ENCODE data around the gene TMEM182. TPM values are rescaled to one million over a fixed set of nuclear protein-coding genes. Genes with fewer than 3 reads are reported as not detected.

TMEM182 gene
- total RNA-seq, 1 donor: 1.4 TPM

GRCh38 chr2:102834523-102835273 is 72.9 kb downstream of the TMEM182 start:
- H3K9me3 ChIP-seq (ENCODE audit: low read depth, low read length): no peaks in the 10 kb centered on the region
- no peaks in the 10 kb centered on the region for H3K27me3 ChIP-seq (ENCODE audit: insufficient read depth, low read length)
- no peaks in the 10 kb centered on the region for H3K36me3 ChIP-seq (ENCODE audit: insufficient read depth, low read length)
- no peak overlapping the region for H3K27ac ChIP-seq (ENCODE audit: low read depth, low read length)
- no peak for DNase-seq (ENCODE audit: insufficient read length, low spot score, missing footprints)
- H4K20me1 ChIP-seq (ENCODE audit: insufficient read depth, low read length): no peaks in the 10 kb centered on the region
- H3K4me1 ChIP-seq (ENCODE audit: insufficient read depth, low read length): no peaks in the 10 kb centered on the region
- no peak overlapping the region for H3K4me2 ChIP-seq (ENCODE audit: insufficient read depth, low read length)
- no peak overlapping the region for H2AFZ ChIP-seq (ENCODE audit: low read length)
- no peaks in the 10 kb centered on the region for H3K79me2 ChIP-seq (ENCODE audit: insufficient read depth, low read length)
- TF ChIP-seq CTCF (IDR thresholded peaks at IDR 0.05; ENCODE audit: extremely low read depth, low read depth, low read length): no peak
- no peak overlapping the region for H3K4me3 ChIP-seq (ENCODE audit: insufficient read depth, low read length)

- no peak for TF ChIP-seq CTCF (IDR thresholded peaks at IDR 0.05; ENCODE audit: extremely low read depth, low read depth, low read length)
- no peak for DNase-seq (ENCODE audit: insufficient read length, low spot score, missing footprints)
- H3K27ac ChIP-seq (ENCODE audit: low read depth, low read length): no peak overlapping the region
Observed at GRCh38 chr2:102837626-102838198, 75.9 kb downstream of the TMEM182 start.

GRCh38 chr2:102839668-102840388 is 78.0 kb downstream of the TMEM182 start:
- Histone ChIP-seq H3K4me3 (ENCODE audit: insufficient read depth, low read length) (no peak overlapping the region), H3K79me2 (ENCODE audit: insufficient read depth, low read length) (no peaks in the 10 kb centered on the region), H4K20me1 (ENCODE audit: insufficient read depth, low read length) (no peaks in the 10 kb centered on the region), H3K27ac (ENCODE audit: low read depth, low read length) (no peak overlapping the region), H3K4me2 (ENCODE audit: insufficient read depth, low read length) (no peak overlapping the region), H3K36me3 (ENCODE audit: insufficient read depth, low read length) (no peaks in the 10 kb centered on the region), H3K9me3 (ENCODE audit: low read depth, low read length) (no peaks in the 10 kb centered on the region), H3K27me3 (ENCODE audit: insufficient read depth, low read length) (no peaks in the 10 kb centered on the region), H2AFZ (ENCODE audit: low read length) (no peak overlapping the region), H3K4me1 (ENCODE audit: insufficient read depth, low read length) (no peaks in the 10 kb centered on the region)
- TF ChIP-seq CTCF (IDR thresholded peaks at IDR 0.05; ENCODE audit: extremely low read depth, low read depth, low read length): peak; percentile 82
- DNase-seq (ENCODE audit: insufficient read length, low spot score, missing footprints): peak; percentile 23

More at GRCh38 chr2:102837626-102838198, 75.9 kb downstream of the TMEM182 start:
- Histone ChIP-seq H3K36me3 (ENCODE audit: insufficient read depth, low read length) (no peaks in the 10 kb centered on the region), H3K4me2 (ENCODE audit: insufficient read depth, low read length) (no peak overlapping the region), H3K4me3 (ENCODE audit: insufficient read depth, low read length) (no peak overlapping the region), H4K20me1 (ENCODE audit: insufficient read depth, low read length) (no peaks in the 10 kb centered on the region), H3K27me3 (ENCODE audit: insufficient read depth, low read length) (no peaks in the 10 kb centered on the region), H3K9me3 (ENCODE audit: low read depth, low read length) (no peaks in the 10 kb centered on the region), H3K4me1 (ENCODE audit: insufficient read depth, low read length) (no peaks in the 10 kb centered on the region), H2AFZ (ENCODE audit: low read length) (no peak overlapping the region), H3K79me2 (ENCODE audit: insufficient read depth, low read length) (no peaks in the 10 kb centered on the region)
